ENCODE measurements around the gene DEGS2. TPM values are rescaled to one million over a fixed set of nuclear protein-coding genes. Genes with fewer than 3 reads are reported as not detected.

Gene DEGS2
- total RNA-seq, 1 experiment from 2014 or later, result 1.8 TPM

- DNase-seq (ENCODE audit: low read depth, low spot score) (no peak), ATAC-seq (no peak)
- POLR2A ChIA-PET, result interaction anchor here (1.6 kb wide), 1 partner anchor 12 kb away, joined by 7 read pairs; no protein-coding TSS in a partner anchor
- Histone ChIP-seq H3K36me3 (ENCODE audit: control insufficient read depth in 1 of 2, insufficient read depth in 2 of 2, low read length in 2 of 2) (no peaks in the 10 kb centered on the region), H3K27me3 (ENCODE audit: insufficient read depth, low read length) (no peaks in the 10 kb centered on the region), H3K4me2 (ENCODE audit: low read length) (peak overlapping the region; percentile 82), H3K4me3 (replicated peaks in 1 of 2; ENCODE audit: low read depth in 1 of 2, low read length in 2 of 2) (peak overlapping the region; percentile 57 to 64; a peak in 3 of 4 replicates), H3K4me1 (ENCODE audit: control insufficient read depth in 1 of 2, insufficient read depth in 2 of 2, low read length in 2 of 2) (peaks cover 11 to 31% of the 10 kb centered on the region in 2 experiments), H2AFZ (ENCODE audit: low read depth, low read length, poor library complexity, severe bottlenecking) (no peak overlapping the region), H3K9me3 (ENCODE audit: control insufficient read depth in 1 of 2, insufficient read depth in 1 of 2, low read depth in 1 of 2, low read length in 2 of 2) (no peaks in the 10 kb centered on the region), H3K79me2 (ENCODE audit: insufficient read depth, low read length) (no peaks in the 10 kb centered on the region), H3K27ac (ENCODE audit: low read depth, low read length) (peak overlapping the region; percentile 77; the same call in 1 of the 2 replicates), H3K9ac (ENCODE audit: low read length) (peak overlapping the region; percentile 87), H3K9me2 (ENCODE audit: insufficient read depth) (no peaks in the 10 kb centered on the region), H4K20me1 (ENCODE audit: insufficient read depth) (no peaks in the 10 kb centered on the region)
- BruUV-seq (replicated peaks), result no TSS peak
- intact Hi-C loops (cut with micrococcal nuclease), result loop anchor here (2.0 kb wide), 3 partner anchors 83 to 135 kb away; no protein-coding TSS in a partner anchor
- no peak for TF ChIP-seq SRF (IDR thresholded peaks at IDR 0.05; ENCODE audit: low read depth)
- TF ChIP-seq ZFX (IDR thresholded peaks at IDR 0.05), result no peak
- TF ChIP-seq ATF3 (IDR thresholded peaks at IDR 0.05), result no peak
- TF ChIP-seq EGR1 (IDR thresholded peaks at IDR 0.05; ENCODE audit: low read depth), result no peak
- TF ChIP-seq POLR2AphosphoS5 (IDR thresholded peaks at IDR 0.05; ENCODE audit: low read depth, low read length), result no peak
- no peak for TF ChIP-seq ELF1 (IDR thresholded peaks at IDR 0.05; ENCODE audit: borderline replicate concordance, low read depth)
- no peak for TF ChIP-seq JUND (IDR thresholded peaks at IDR 0.05)
- TF ChIP-seq, protein P1, sequence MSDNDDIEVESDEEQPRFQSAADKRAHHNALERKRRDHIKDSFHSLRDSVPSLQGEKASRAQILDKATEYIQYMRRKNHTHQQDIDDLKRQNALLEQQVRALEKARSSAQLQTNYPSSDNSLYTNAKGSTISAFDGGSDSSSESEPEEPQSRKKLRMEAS (IDR thresholded peaks at IDR 0.05), result no peak
- no peak for TF ChIP-seq EZH2phosphoT487 (IDR thresholded peaks at IDR 0.05; ENCODE audit: borderline replicate concordance)
- no peak for TF ChIP-seq EZH2 (IDR thresholded peaks at IDR 0.05)
- no peak for TF ChIP-seq SIN3A (IDR thresholded peaks at IDR 0.05; ENCODE audit: low read depth)
- no peak for TF ChIP-seq ZNF274 (IDR thresholded peaks at IDR 0.05; ENCODE audit: low read depth, low read length)
- TF ChIP-seq SP1 (IDR thresholded peaks at IDR 0.05; ENCODE audit: low read depth), result no peak
- TF ChIP-seq CTCF (IDR thresholded peaks at IDR 0.05 in 2 of 3, conservative IDR thresholded peaks at IDR 0.05 in 1 of 3; ENCODE audit: borderline replicate concordance in 1 of 3, insufficient read depth in 1 of 3, low read depth in 2 of 3, low read length in 2 of 3), result no peak
- TF ChIP-seq CEBPB (IDR thresholded peaks at IDR 0.05; ENCODE audit: low read depth), result no peak
- CTCF ChIA-PET, result interaction anchor here (1.5 to 2.0 kb wide), 3 partner anchors 16 to 23 kb away, joined by 5 to 23 read pairs (median 6); no protein-coding TSS in a partner anchor
- RAD21 ChIA-PET (ENCODE audit: low non-redundant PET in 1 of 2, low total read pairs in 2 of 2, uncharacterized antibody in 2 of 2, unreplicated experiment in 2 of 2), result no interaction called here
Measured at GRCh38 chr14:100191584-100192249, 32.3 kb upstream of the DEGS2 start.
